GM19193 (cell line): ENCODE measurements around the gene LMOD3.

ENCODE experiments used
- POLR2A ChIP-seq: IDR thresholded peaks from 4 replicates; pipeline ENCODE4 v1.6.1; 2011; ENCODE audit not compliant: insufficient read depth, insufficient read length; ENCODE audit errors: extremely low read depth

LMOD3 gene

DNA sequence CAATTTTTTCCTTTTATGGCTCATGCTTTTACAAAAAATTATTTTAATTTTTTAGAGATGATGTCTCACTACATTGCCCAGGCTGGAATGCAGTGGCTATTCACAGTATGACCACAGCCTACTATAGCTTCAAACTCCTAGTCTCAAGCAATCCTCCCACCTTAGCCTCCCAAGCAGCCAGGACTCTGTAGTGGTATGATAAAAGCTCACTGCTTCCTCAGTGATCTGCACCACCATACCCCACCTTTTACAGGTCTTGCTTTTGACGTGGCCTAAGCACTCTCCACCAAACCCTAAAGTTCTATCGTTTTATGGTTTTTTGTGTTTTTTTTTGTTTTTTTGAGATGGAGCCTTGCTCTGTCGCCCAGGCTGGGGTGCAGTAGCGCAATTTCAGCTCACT lies 56.3 kb downstream of the LMOD3 start:
- TF ChIP-seq POLR2A: no peak

DNA sequence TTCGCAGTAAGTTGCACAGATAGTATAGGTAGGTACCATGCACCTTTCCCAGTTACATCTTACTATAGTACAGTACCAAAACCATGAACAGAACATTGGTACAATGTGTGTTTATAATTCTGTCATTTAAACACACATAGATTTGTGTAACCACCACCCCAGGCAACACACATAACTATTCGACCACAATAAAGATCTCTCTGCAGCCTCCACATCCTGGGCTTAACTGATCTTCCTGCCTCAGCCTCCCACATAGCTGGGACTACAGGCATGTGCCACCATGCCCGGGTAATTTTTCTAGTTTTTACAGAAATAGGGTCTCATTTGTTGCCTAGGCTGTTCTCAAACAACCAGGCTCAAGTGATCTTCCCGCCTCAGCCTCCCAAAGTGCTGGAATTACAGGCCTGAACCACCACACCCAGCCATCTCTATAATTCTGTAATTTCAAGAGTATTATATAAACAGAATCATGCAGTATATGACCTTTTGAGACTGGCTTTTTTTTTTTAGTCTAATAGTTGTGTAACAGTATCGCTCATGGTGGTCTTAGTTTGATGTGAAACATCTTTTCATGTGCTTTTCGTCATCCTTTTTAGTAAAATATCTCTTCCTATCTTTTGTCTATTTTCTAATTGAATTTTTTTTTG lies 57.0 kb downstream of the LMOD3 start:
- no peak for TF ChIP-seq POLR2A

DNA sequence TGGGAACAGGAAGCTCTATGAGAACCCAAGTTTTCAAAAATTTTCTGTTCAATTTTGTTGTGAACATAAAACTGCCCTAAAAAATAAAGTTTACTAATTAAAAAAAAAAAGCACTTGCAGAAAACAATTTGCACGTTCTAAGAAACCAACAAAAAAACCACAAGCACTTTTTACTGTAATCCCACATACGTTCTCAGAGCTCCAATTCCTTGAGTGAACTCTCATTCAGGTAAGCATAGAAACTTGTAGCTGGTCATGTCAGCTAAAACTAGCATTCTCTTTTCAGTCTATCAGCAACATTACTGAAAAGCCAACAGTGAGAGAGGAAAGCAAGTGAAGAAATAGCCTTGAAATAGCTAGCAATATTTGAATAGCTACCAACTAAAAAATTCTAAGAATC lies 58.8 kb downstream of the LMOD3 start:
- no peak for TF ChIP-seq POLR2A

DNA sequence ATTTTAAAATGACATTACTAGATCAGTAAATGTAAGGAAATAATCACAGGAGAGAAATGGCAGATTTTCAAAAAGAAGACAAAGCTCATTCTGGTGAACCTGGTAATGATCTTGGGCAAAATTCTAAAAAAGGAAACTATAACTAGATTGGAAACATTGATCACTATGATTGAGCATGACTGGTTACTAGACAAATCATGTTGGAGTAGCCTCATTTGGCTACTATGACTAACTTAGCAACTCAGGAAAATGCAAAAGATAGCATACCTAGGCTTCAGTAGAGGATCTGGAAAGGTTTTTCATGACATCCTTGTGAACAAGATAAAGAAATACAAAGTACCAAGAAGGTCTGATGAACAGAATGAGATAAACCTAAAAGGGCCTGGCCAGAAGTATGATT lies 62.7 kb downstream of the LMOD3 start:
- TF ChIP-seq POLR2A: no peak

DNA sequence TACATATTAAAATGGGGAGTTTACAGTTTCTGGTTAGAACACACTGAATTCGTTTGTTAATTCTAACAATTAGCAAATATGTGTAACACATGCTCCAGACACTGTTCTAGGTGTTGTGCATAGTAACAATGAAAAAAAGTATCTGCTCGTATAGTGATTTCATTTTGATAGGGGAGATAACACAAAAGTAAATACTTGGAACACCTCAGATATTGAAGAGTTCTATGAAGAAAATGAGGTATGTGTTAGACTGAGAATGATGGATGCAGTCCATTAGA lies 63.5 kb downstream of the LMOD3 start:
- TF ChIP-seq POLR2A: no peak

DNA sequence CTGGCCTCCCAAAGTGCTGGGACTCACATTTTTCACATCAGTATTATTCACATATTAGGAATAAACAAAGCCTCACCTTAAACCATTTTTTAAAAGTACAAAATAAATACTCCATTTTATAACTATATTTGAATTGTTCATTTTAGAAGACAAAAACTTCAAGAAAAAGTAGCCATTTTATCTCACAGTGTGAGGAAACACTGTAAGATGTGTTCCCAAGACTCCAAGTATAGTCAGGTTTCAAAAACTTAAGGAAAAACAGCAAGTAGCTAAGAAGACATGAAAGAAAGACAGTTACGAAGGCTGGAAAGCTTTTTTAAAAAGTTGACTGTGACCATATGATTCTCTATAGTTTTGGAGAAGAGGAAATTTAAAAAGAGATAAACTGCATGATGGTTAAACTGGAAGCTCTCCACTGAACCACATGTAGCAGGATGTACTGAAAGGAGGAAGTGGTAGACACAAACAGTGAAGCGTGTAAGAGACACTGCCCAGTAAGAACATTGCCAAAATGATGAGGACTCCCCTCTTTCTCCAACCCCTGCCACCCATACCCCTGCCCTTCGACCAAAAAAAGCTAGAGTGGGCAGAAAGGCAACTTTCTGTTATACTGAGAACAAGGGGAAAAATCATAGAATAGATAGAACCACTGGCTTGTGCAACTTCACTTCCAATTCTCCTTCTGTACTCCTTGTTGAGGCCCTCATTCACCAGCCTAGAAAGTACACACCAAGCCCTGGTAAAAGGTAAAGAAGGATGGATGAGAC lies 64.0 kb downstream of the LMOD3 start:
- TF ChIP-seq POLR2A: no peak
